Measurements from ENCODE around the gene EDAR. TPM values are rescaled to one million over a fixed set of nuclear protein-coding genes. Genes with fewer than 3 reads are reported as not detected.

EDAR gene
- total and polyA plus RNA-seq, 9 donors, result 0.04 to 1.1 (median 0.08) TPM

GRCh38 chr2:108904680-108905079 is 84.3 kb downstream of the EDAR start:
- no CpG with 5 or more reads among the region's 3 CpGs for WGBS (ENCODE audit: insufficient coverage)
- Histone ChIP-seq H3K27me3 (ENCODE audit: control insufficient read depth, insufficient read depth, low read length) (peaks cover 4% of the 10 kb centered on the region), H3K4me1 (ENCODE audit: control insufficient read depth, insufficient read depth, low read length) (peaks cover 35% of the 10 kb centered on the region), H3K4me3 (ENCODE audit: low read length) (no peak overlapping the region), H3K27ac (ENCODE audit: low read length) (no peak overlapping the region), H3K9me3 (replicated peaks; ENCODE audit: control insufficient read depth, low read depth, low read length) (no peaks in the 10 kb centered on the region), H3K36me3 (ENCODE audit: control insufficient read depth, insufficient read depth, low read length) (no peaks in the 10 kb centered on the region)
- no peak for DNase-seq

GRCh38 chr2:108898315-108899082 is 90.5 kb downstream of the EDAR start:
- H3K27me3 ChIP-seq (ENCODE audit: control insufficient read depth, insufficient read depth, low read length), result no peaks in the 10 kb centered on the region
- H3K9me3 ChIP-seq (replicated peaks; ENCODE audit: control insufficient read depth, low read depth, low read length), result no peaks in the 10 kb centered on the region
- no peak overlapping the region for H3K27ac ChIP-seq (ENCODE audit: low read length)
- H3K4me1 ChIP-seq (ENCODE audit: control insufficient read depth, insufficient read depth, low read length), result no peaks in the 10 kb centered on the region
- no CpG with 5 or more reads among the region's 1 CpG for WGBS (ENCODE audit: insufficient coverage)
- no peak for DNase-seq
- no peak overlapping the region for H3K4me3 ChIP-seq (ENCODE audit: low read length)
- H3K36me3 ChIP-seq (ENCODE audit: control insufficient read depth, insufficient read depth, low read length), result no peaks in the 10 kb centered on the region

- no peak for DNase-seq
- H3K27me3 ChIP-seq (ENCODE audit: control insufficient read depth, insufficient read depth, low read length), result no peaks in the 10 kb centered on the region
- H3K9me3 ChIP-seq (replicated peaks; ENCODE audit: control insufficient read depth, low read depth, low read length), result peaks cover under 1% of the 10 kb centered on the region
- 90% methylated on average over 10 of the region's 13 CpGs for WGBS (ENCODE audit: insufficient coverage)
- no peaks in the 10 kb centered on the region for H3K36me3 ChIP-seq (ENCODE audit: control insufficient read depth, insufficient read depth, low read length)
- no peak overlapping the region for H3K27ac ChIP-seq (ENCODE audit: low read length)
- H3K4me3 ChIP-seq (ENCODE audit: low read length), result no peak overlapping the region
- H3K4me1 ChIP-seq (ENCODE audit: control insufficient read depth, insufficient read depth, low read length), result no peaks in the 10 kb centered on the region
Observed at GRCh38 chr2:108896741-108897140, 92.3 kb downstream of the EDAR start.

- Histone ChIP-seq H3K4me3 (ENCODE audit: low read length) (no peak overlapping the region), H3K27me3 (ENCODE audit: control insufficient read depth, insufficient read depth, low read length) (no peaks in the 10 kb centered on the region), H3K4me1 (ENCODE audit: control insufficient read depth, insufficient read depth, low read length) (no peaks in the 10 kb centered on the region), H3K36me3 (ENCODE audit: control insufficient read depth, insufficient read depth, low read length) (no peaks in the 10 kb centered on the region), H3K27ac (ENCODE audit: low read length) (no peak overlapping the region), H3K9me3 (replicated peaks; ENCODE audit: control insufficient read depth, low read depth, low read length) (peaks cover 11% of the 10 kb centered on the region)
- no peak for DNase-seq
- WGBS (ENCODE audit: insufficient coverage), result no CpG with 5 or more reads among the region's 2 CpGs
Observed at GRCh38 chr2:108895188-108895587, 93.8 kb downstream of the EDAR start.

- no peaks in the 10 kb centered on the region for H3K36me3 ChIP-seq (ENCODE audit: control insufficient read depth, insufficient read depth, low read length)
- H3K4me1 ChIP-seq (ENCODE audit: control insufficient read depth, insufficient read depth, low read length), result no peaks in the 10 kb centered on the region
- DNase-seq, result no peak
- peaks cover 16% of the 10 kb centered on the region for H3K9me3 ChIP-seq (replicated peaks; ENCODE audit: control insufficient read depth, low read depth, low read length)
- H3K27me3 ChIP-seq (ENCODE audit: control insufficient read depth, insufficient read depth, low read length), result no peaks in the 10 kb centered on the region
- H3K4me3 ChIP-seq (ENCODE audit: low read length), result no peak overlapping the region
- no peak overlapping the region for H3K27ac ChIP-seq (ENCODE audit: low read length)
- no CpG with 5 or more reads among the region's 3 CpGs for WGBS (ENCODE audit: insufficient coverage)
Observed at GRCh38 chr2:108894766-108895165, 94.3 kb downstream of the EDAR start.

- H3K9me3 ChIP-seq (replicated peaks; ENCODE audit: control insufficient read depth, low read depth, low read length), result peaks cover 17% of the 10 kb centered on the region
- no peak for DNase-seq
- no peaks in the 10 kb centered on the region for H3K27me3 ChIP-seq (ENCODE audit: control insufficient read depth, insufficient read depth, low read length)
- 86% methylated on average over 1 of the region's 1 CpG for WGBS (ENCODE audit: insufficient coverage)
- no peaks in the 10 kb centered on the region for H3K36me3 ChIP-seq (ENCODE audit: control insufficient read depth, insufficient read depth, low read length)
- H3K27ac ChIP-seq (ENCODE audit: low read length), result no peak overlapping the region
- no peak overlapping the region for H3K4me3 ChIP-seq (ENCODE audit: low read length)
- no peaks in the 10 kb centered on the region for H3K4me1 ChIP-seq (ENCODE audit: control insufficient read depth, insufficient read depth, low read length)
Observed at GRCh38 chr2:108893277-108893676, 95.7 kb downstream of the EDAR start.

- Histone ChIP-seq H3K4me3 (ENCODE audit: low read length) (no peak overlapping the region), H3K36me3 (ENCODE audit: control insufficient read depth, insufficient read depth, low read length) (no peaks in the 10 kb centered on the region), H3K4me1 (ENCODE audit: control insufficient read depth, insufficient read depth, low read length) (no peaks in the 10 kb centered on the region), H3K27ac (ENCODE audit: low read length) (no peak overlapping the region), H3K27me3 (ENCODE audit: control insufficient read depth, insufficient read depth, low read length) (no peaks in the 10 kb centered on the region), H3K9me3 (replicated peaks; ENCODE audit: control insufficient read depth, low read depth, low read length) (peaks cover 25% of the 10 kb centered on the region)
- no peak for DNase-seq
- no CpG with 5 or more reads among the region's 1 CpG for WGBS (ENCODE audit: insufficient coverage)
Observed at GRCh38 chr2:108889907-108890306, 99.1 kb downstream of the EDAR start.

- no peaks in the 10 kb centered on the region for H3K36me3 ChIP-seq (ENCODE audit: control insufficient read depth, insufficient read depth, low read length)
- no peaks in the 10 kb centered on the region for H3K27me3 ChIP-seq (ENCODE audit: control insufficient read depth, insufficient read depth, low read length)
- no peaks in the 10 kb centered on the region for H3K4me1 ChIP-seq (ENCODE audit: control insufficient read depth, insufficient read depth, low read length)
- DNase-seq, result no peak
- H3K4me3 ChIP-seq (ENCODE audit: low read length), result no peak overlapping the region
- 48% methylated on average over 4 of the region's 6 CpGs for WGBS (ENCODE audit: insufficient coverage)
- H3K27ac ChIP-seq (ENCODE audit: low read length), result no peak overlapping the region
- H3K9me3 ChIP-seq (replicated peaks; ENCODE audit: control insufficient read depth, low read depth, low read length), result peaks cover 14% of the 10 kb centered on the region
Observed at GRCh38 chr2:108884619-108885018, 104.4 kb downstream of the EDAR start.

GRCh38 chr2:108878276-108878675 is 110.7 kb downstream of the EDAR start:
- Histone ChIP-seq H3K9me3 (replicated peaks; ENCODE audit: control insufficient read depth, low read depth, low read length) (peaks cover 6% of the 10 kb centered on the region), H3K4me1 (ENCODE audit: control insufficient read depth, insufficient read depth, low read length) (no peaks in the 10 kb centered on the region), H3K27me3 (ENCODE audit: control insufficient read depth, insufficient read depth, low read length) (no peaks in the 10 kb centered on the region), H3K27ac (ENCODE audit: low read length) (no peak overlapping the region), H3K36me3 (ENCODE audit: control insufficient read depth, insufficient read depth, low read length) (no peaks in the 10 kb centered on the region), H3K4me3 (ENCODE audit: low read length) (no peak overlapping the region)
- WGBS (ENCODE audit: insufficient coverage), result no CpG with 5 or more reads among the region's 2 CpGs
- DNase-seq, result no peak

- DNase-seq, result no peak
- WGBS (ENCODE audit: insufficient coverage), result 100% methylated on average over 2 of the region's 2 CpGs
- no peak overlapping the region for H3K4me3 ChIP-seq (ENCODE audit: low read length)
Observed at GRCh38 chr2:108877506-108877905, 111.5 kb downstream of the EDAR start.

More at GRCh38 chr2:108877506-108877905, 111.5 kb downstream of the EDAR start:
- no peaks in the 10 kb centered on the region for H3K4me1 ChIP-seq (ENCODE audit: control insufficient read depth, insufficient read depth, low read length)
- H3K9me3 ChIP-seq (replicated peaks; ENCODE audit: control insufficient read depth, low read depth, low read length), result peaks cover 3% of the 10 kb centered on the region
- H3K36me3 ChIP-seq (ENCODE audit: control insufficient read depth, insufficient read depth, low read length), result no peaks in the 10 kb centered on the region
- H3K27ac ChIP-seq (ENCODE audit: low read length), result no peak overlapping the region
- H3K27me3 ChIP-seq (ENCODE audit: control insufficient read depth, insufficient read depth, low read length), result no peaks in the 10 kb centered on the region
